CD4-positive, alpha-beta T cell treated with Interleukin-2 at 100 ng/mL for 4 hours (primary cell): ENCODE results near the gene ADRA2C.

Experiments used
- DNase-seq: peaks from one replicate; pipeline ENCODE4 v3.0.0-alpha.2; 2020; ENCODE audit warnings: low spot score

The ADRA2C gene

GRCh38 chr4:3777669-3778068 is 11.5 kb downstream of the ADRA2C start:
- no peak for DNase-seq

GRCh38 chr4:3779509-3779908 is 13.3 kb downstream of the ADRA2C start:
- no peak for DNase-seq

- no peak for DNase-seq
These were observed 14.4 kb downstream of the ADRA2C start for GRCh38 chr4:3780347-3781171.

GRCh38 chr4:3781193-3781886 is 15.2 kb downstream of the ADRA2C start:
- no peak for DNase-seq

GRCh38 chr4:3781997-3782930 is 16.1 kb downstream of the ADRA2C start:
- DNase-seq, result no peak

- DNase-seq, result no peak
These were observed 17.6 kb downstream of the ADRA2C start for GRCh38 chr4:3783693-3784306.

- no peak for DNase-seq
These were observed 18.5 kb downstream of the ADRA2C start for GRCh38 chr4:3784454-3785291.

- DNase-seq, result no peak
These were observed 19.0 kb downstream of the ADRA2C start for GRCh38 chr4:3785292-3785565.

- no peak for DNase-seq
These were observed 20.1 kb downstream of the ADRA2C start for GRCh38 chr4:3786196-3786869.

- DNase-seq, result no peak
These were observed 21.5 kb downstream of the ADRA2C start for GRCh38 chr4:3787489-3788365.

- no peak for DNase-seq
These were observed 22.1 kb downstream of the ADRA2C start for GRCh38 chr4:3788366-3788660.

GRCh38 chr4:3789587-3789986 is 23.4 kb downstream of the ADRA2C start:
- no peak for DNase-seq

- no peak for DNase-seq
These were observed 23.9 kb downstream of the ADRA2C start for GRCh38 chr4:3790006-3790561.

GRCh38 chr4:3791256-3791655 is 25.1 kb downstream of the ADRA2C start:
- no peak for DNase-seq

- DNase-seq, result no peak
These were observed 25.8 kb downstream of the ADRA2C start for GRCh38 chr4:3791910-3792542.

- DNase-seq, result no peak
These were observed 26.6 kb downstream of the ADRA2C start for GRCh38 chr4:3792813-3793212.

GRCh38 chr4:3793545-3793944 is 27.4 kb downstream of the ADRA2C start:
- DNase-seq, result no peak

GRCh38 chr4:3796960-3797359 is 30.8 kb downstream of the ADRA2C start:
- DNase-seq, result no peak
